ENCODE results near the gene VENTX. TPM values are rescaled to one million over a fixed set of nuclear protein-coding genes. Genes with fewer than 3 reads are reported as not detected.
"Not testable (repeated sequence)": the region's sequence is repeated elsewhere in the genome, so short reads cannot be mapped to it uniquely, and the experiment has no call there.

Gene VENTX
- total RNA-seq, 2 experiments from 2014 or later: not detected

DNA sequence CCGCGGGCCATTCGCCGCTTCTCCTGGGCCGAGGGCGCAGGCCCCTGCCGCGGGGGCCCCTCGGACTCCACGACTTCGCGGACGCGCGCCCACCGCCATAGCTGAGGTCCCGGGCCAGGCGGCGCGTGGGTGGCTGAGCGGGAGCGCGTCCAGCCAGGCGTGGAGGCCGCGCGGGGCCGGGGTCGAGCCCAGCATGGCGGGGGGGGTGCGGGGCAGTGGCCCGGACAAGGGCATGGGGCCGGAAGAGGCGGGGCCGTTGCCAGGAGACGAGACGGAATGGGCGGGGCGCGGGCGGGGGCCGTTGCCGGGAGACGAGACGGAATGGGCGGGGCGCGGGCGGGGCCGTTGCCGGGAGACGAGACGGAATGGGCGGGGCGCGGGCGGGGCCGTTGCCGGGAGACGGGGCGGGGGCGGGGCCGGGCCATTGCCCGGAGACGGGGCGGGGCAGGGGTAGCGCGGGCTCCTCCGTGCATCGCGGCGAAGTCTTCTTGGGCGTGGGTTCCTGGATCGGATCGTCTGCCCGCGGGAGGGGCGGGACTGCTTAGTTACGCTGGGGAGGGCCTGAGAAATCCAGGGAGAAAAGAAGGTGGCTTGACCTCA, 24.2 kb downstream of the VENTX start:
- Mint-ChIP-seq H3K4me1 (peaks cover 82% of the 10 kb centered on the region), H3K27ac (peak overlapping the region; percentile 76)

DNA sequence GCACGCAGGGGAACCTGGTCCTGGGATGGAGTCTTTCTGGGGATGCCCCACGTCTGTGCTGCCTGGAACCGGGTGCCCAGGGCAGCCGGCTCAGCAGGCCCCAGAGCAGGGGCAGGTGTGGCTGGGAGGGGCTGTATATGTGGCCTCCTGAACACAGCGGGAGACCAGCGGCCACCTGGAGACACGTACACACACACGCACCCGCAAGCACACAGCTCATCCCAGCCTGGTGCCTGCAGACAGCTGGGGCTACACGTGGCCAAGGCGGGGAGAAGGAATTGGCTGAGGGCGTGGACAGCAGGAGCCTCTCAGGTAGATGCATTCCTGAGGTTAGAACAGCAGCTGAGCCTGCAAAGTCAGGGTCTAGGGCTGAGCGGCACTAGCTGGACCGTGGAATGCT, 25.0 kb downstream of the VENTX start:
- H3K27ac Mint-ChIP-seq: peak overlapping the region; percentile 76
- CTCF ChIA-PET: interaction anchor here (1.7 to 3.1 kb wide), 2 partner anchors 10 to 12 kb away, joined by 4 to 18 read pairs; partner anchors contain the start of gene ADAM8
- H3K4me1 Mint-ChIP-seq: peaks cover 73% of the 10 kb centered on the region
- POLR2A ChIA-PET: no interaction called here
- H3K36me3 Mint-ChIP-seq (ENCODE audit: low read depth): peaks cover 25% of the 10 kb centered on the region
- H3K27me3 Mint-ChIP-seq: no peaks in the 10 kb centered on the region
- peak overlapping the region; percentile 10 for H3K4me3 Mint-ChIP-seq
- no peak for DNase-seq
- H3K9me3 Mint-ChIP-seq: no peaks in the 10 kb centered on the region

More for the DNA sequence above, 24.2 kb downstream of the VENTX start:
- CTCF ChIA-PET: interaction anchor here (1.0 to 3.1 kb wide), 3 partner anchors 13 to 56 kb away, joined by 3 to 18 read pairs (median 5); partner anchors contain the start of gene ADAM8
- Mint-ChIP-seq H3K4me3 (peak overlapping the region; percentile 75), H3K36me3 (ENCODE audit: low read depth) (peaks cover 25% of the 10 kb centered on the region), H3K9me3 (no peaks in the 10 kb centered on the region), H3K27me3 (no peaks in the 10 kb centered on the region)
- POLR2A ChIA-PET: no interaction called here
- DNase-seq: peak; percentile 86

DNA sequence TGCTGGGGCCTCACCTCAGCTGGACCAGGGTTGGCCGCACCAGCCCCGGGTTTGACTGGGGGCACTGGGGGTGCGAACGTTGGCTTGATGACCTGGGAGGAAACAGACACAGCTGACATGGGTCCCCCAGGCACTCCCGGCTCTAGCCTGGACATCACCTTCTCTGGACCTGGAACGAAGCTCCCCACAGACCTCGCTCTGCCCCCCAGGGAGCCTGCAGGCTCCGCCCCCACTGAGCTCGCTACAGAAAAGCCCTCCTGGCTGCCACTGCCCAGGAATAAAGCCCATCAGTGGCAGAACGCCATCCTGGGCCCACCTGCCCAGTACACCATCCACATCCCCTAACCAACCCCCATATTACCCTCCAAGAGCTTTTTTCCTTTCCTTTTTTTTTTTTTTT, 26.0 kb downstream of the VENTX start:
- peaks cover 65% of the 10 kb centered on the region for H3K4me1 Mint-ChIP-seq
- H3K9me3 Mint-ChIP-seq: no peaks in the 10 kb centered on the region
- H3K4me3 Mint-ChIP-seq: no peak overlapping the region
- CTCF ChIA-PET: interaction anchor here (1.7 to 3.1 kb wide), 2 partner anchors 9 to 11 kb away, joined by 4 to 18 read pairs; partner anchors contain the start of gene ADAM8
- peaks cover 25% of the 10 kb centered on the region for H3K36me3 Mint-ChIP-seq (ENCODE audit: low read depth)
- POLR2A ChIA-PET: no interaction called here
- no peak for DNase-seq
- peak overlapping the region; percentile 85 for H3K27ac Mint-ChIP-seq
- no peaks in the 10 kb centered on the region for H3K27me3 Mint-ChIP-seq

DNA sequence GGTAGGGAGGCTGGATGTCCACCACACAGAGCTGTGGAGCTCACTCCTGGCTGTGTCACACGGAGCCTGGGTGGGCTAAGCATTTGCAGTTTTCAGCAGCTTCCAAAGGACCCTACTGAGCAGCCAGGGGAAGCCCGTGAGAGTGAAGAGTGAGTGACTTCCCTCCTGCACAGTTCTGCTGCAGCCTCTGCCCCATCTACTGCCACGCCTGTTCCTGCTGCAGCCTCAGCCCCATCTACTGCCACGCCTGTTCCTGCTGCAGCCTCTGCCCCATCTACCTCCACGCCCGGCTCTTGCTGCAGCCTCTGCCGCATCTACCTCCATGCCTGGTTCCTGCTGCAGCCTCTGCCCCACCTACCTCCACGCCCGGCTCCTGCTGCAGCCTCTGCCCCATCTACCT, 26.8 kb downstream of the VENTX start:
- peaks cover 58% of the 10 kb centered on the region for H3K4me1 Mint-ChIP-seq
- no peaks in the 10 kb centered on the region for H3K9me3 Mint-ChIP-seq
- peak overlapping the region; percentile 85 for H3K27ac Mint-ChIP-seq
- peak; percentile 70 for DNase-seq
- CTCF ChIA-PET: interaction anchor here (0.6 to 3.1 kb wide), 3 partner anchors 8 to 30 kb away, joined by 3 to 18 read pairs (median 4); partner anchors contain the start of gene ADAM8
- POLR2A ChIA-PET: no interaction called here
- no peaks in the 10 kb centered on the region for H3K27me3 Mint-ChIP-seq
- H3K36me3 Mint-ChIP-seq (ENCODE audit: low read depth): peaks cover 25% of the 10 kb centered on the region
- H3K4me3 Mint-ChIP-seq: peak overlapping the region; percentile 41

DNA sequence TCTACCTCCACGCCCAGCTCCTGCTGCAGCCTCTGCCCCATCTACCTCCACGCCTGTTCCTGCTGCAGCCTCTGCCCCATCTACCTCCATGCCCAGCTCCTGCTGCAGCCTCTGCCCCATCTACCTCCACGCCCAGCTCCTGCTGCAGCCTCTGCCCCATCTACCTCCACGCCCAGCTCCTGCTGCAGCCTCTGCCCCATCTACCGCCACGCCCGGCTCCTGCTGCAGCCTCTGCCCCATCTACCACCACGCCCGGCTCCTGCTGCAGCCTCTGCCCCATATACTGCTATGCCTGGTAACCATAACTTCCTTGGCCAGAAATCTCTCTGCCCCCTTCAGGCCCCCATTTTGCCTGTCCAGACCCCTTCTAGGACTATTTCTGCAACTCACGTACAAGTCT, 27.4 kb downstream of the VENTX start:
- H3K9me3 Mint-ChIP-seq, H3K27me3 Mint-ChIP-seq, DNase-seq, POLR2A ChIA-PET: not testable (repeated sequence)
- CTCF ChIA-PET: interaction anchor here (0.6 to 3.1 kb wide), 2 partner anchors 10 to 29 kb away, joined by 3 to 18 read pairs; partner anchors contain the start of gene ADAM8
- Mint-ChIP-seq H3K36me3 (ENCODE audit: low read depth) (peaks cover 25% of the 10 kb centered on the region), H3K4me1 (peaks cover 52% of the 10 kb centered on the region), H3K27ac (peak overlapping the region; percentile 77), H3K4me3 (peak overlapping the region; percentile 14)

DNA sequence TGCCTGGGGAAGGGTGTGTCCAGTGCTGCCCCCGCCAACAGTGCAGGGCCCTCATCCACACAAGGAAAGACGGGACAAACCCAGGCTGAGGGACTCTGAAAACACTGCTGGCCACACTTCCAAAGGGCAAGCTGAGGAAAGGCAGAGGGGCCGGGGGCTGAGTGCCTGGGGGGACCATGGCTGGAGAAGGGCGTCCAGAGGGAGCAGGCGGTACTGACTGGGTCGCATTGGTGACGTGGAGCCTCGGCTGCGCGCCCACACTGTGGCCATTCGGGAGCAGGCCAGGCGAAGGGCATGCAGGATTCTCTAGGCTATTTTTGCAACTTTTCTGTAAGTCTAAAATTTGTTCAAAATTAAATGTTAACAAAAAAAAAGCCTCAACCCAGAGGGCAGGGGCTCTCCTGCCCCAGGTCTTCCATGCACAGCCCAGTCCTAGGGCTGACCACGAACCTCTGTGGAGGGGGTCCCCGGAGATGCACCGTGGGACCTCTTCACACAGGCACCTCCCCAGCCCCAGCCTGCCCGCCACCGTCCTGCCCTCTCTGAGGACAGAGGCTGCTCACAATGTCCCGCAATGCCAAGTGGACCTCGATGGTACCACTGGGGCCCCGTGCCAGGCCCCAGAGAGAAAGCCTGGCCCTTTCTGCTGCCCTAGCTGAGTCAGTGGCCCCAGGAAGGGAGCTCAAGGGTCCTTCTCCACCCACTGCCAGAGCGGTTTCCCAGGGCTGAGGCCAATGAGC, 28.6 kb downstream of the VENTX start:
- ChIA-PET CTCF (interaction anchor here (0.6 to 2.0 kb wide), 4 partner anchors 9 to 81 kb away, joined by 3 to 6 read pairs (median 4); partner anchors contain the start of gene PRAP1), POLR2A (no interaction called here)
- no peaks in the 10 kb centered on the region for H3K27me3 Mint-ChIP-seq
- peaks cover 28% of the 10 kb centered on the region for H3K36me3 Mint-ChIP-seq (ENCODE audit: low read depth)
- peak overlapping the region; percentile 10 for H3K4me3 Mint-ChIP-seq
- peaks cover 41% of the 10 kb centered on the region for H3K4me1 Mint-ChIP-seq
- peak overlapping the region; percentile 66 for H3K27ac Mint-ChIP-seq
- no peak for DNase-seq
- H3K9me3 Mint-ChIP-seq: no peaks in the 10 kb centered on the region

DNA sequence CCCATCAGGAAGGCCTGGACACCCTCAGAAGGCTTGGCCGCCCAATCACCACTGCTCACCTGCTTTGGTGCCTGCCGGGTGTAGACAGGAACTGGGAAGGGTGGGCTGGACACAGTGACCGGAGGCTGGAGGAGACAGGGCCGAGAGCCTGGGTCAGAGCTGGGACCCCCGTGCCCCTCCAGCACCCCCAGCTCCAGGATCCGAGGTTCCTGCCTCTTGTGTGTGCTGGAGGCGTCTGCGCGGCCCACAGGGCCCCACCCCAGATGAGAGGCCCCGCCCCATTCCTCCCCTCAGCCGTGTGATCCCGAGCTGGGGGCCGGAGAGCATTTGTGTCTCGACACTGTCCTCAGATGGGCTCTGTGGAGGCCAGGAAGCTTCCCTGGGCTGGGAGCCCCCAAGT, 29.6 kb downstream of the VENTX start:
- Mint-ChIP-seq H3K27ac (no peak overlapping the region), H3K27me3 (no peaks in the 10 kb centered on the region), H3K36me3 (ENCODE audit: low read depth) (peaks cover 28% of the 10 kb centered on the region), H3K4me3 (no peak overlapping the region), H3K9me3 (no peaks in the 10 kb centered on the region), H3K4me1 (peaks cover 38% of the 10 kb centered on the region)
- ChIA-PET POLR2A (no interaction called here), CTCF (interaction anchor here (1.1 to 2.0 kb wide), 2 partner anchors 8 to 56 kb away, joined by 3 to 6 read pairs; no protein-coding TSS in a partner anchor)
- DNase-seq: no peak

DNA sequence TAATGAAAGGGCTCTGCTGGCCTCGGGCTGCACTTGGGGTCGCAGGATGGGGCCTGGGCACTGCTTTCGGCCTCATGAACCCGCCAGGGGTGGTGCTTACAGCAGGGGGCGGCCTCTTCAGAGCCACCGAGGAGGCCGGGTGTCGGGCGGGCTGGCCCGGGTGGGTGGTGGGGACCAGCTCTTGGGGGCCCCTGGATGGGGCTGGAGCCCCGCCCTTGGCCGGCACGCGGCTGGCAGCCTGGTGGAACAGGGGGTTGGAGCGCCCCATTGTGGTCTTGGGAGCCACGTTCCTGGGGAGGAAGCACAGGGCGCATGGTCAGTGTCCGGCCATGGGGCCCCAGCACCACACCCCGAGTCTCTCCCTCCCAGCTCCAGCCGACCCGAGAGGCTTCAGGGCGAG, 30.2 kb downstream of the VENTX start:
- CTCF ChIA-PET: interaction anchor here (2.0 kb wide), 1 partner anchor 8 kb away, joined by 6 read pairs; no protein-coding TSS in a partner anchor
- POLR2A ChIA-PET: no interaction called here
- no peak for DNase-seq
- H3K4me1 Mint-ChIP-seq: peaks cover 34% of the 10 kb centered on the region
- H3K27ac Mint-ChIP-seq: no peak overlapping the region
- peaks cover 30% of the 10 kb centered on the region for H3K36me3 Mint-ChIP-seq (ENCODE audit: low read depth)
- H3K4me3 Mint-ChIP-seq: no peak overlapping the region
- no peaks in the 10 kb centered on the region for H3K27me3 Mint-ChIP-seq
- no peaks in the 10 kb centered on the region for H3K9me3 Mint-ChIP-seq

DNA sequence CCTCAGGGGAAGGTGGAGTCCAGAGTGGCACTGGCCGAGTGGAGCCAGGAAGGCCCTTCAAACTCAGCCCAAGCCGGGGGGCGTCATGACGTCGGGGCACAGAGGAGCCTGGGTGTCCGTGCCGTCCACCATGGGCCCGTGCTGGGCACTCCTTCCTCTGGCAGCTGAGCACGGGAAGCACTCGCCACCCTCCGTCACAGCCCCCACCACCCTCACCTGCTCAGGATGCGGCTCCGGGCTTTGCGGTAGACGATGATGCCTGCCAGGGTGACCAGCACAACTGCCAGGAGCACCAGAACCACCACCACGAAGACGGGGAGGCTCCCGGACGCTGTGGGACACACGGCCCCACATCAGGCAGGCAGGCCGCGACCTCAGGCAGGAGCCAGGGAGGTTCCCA, 30.9 kb downstream of the VENTX start:
- ChIA-PET CTCF (interaction anchor here (1.3 kb wide), 1 partner anchor 14 kb away, joined by 3 read pairs; no protein-coding TSS in a partner anchor), POLR2A (no interaction called here)
- no peak overlapping the region for H3K27ac Mint-ChIP-seq
- H3K36me3 Mint-ChIP-seq (ENCODE audit: low read depth): peaks cover 27% of the 10 kb centered on the region
- DNase-seq: no peak
- peaks cover 27% of the 10 kb centered on the region for H3K4me1 Mint-ChIP-seq
- no peaks in the 10 kb centered on the region for H3K9me3 Mint-ChIP-seq
- no peak overlapping the region for H3K4me3 Mint-ChIP-seq
- no peaks in the 10 kb centered on the region for H3K27me3 Mint-ChIP-seq

DNA sequence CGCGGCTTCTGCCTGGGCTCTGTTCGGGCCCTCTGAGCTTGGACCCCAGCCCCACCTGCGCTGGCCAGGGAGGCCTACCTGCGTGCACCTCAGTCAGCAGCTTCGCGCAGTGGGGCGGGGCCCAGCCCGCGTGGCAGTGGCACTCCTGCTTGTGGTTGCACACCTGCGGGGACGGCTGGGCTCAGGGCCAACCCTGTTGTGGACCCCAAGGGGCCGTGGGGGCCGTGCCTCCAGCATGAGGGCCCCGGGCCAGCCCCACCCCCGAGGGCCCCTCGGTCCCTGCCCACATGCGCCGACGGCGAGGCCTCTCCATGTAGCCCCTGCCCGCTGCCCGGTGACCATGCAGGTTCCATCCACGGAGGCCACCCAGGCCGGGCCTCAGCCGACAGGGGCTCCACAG, 31.7 kb downstream of the VENTX start:
- peaks cover 18% of the 10 kb centered on the region for H3K4me1 Mint-ChIP-seq
- H3K9me3 Mint-ChIP-seq: no peaks in the 10 kb centered on the region
- no peak overlapping the region for H3K4me3 Mint-ChIP-seq
- ChIA-PET CTCF (interaction anchor here (1.3 kb wide), 1 partner anchor 13 kb away, joined by 3 read pairs; no protein-coding TSS in a partner anchor), POLR2A (no interaction called here)
- DNase-seq: no peak
- no peak overlapping the region for H3K27ac Mint-ChIP-seq
- peaks cover 20% of the 10 kb centered on the region for H3K36me3 Mint-ChIP-seq (ENCODE audit: low read depth)
- H3K27me3 Mint-ChIP-seq: no peaks in the 10 kb centered on the region

DNA sequence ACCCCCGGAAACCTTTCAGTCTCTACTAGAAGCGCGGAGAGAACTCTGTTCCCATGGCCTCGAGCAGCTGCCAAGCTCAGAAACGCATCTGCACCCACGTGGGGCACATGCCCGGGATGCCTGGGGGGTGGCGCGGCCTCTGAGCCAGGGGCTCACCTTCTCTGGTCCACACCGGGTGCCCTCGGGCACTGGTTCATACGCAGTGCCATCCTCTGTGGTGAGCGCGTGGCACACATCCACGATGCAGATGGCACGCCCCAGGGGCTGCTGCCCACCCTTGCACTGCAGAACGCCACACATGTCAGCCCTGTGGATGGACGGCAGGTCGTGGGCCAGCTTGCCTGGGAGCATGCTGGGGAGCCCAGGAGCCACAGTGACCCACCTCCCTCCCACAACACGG, 32.5 kb downstream of the VENTX start:
- peaks cover 16% of the 10 kb centered on the region for H3K4me1 Mint-ChIP-seq
- H3K36me3 Mint-ChIP-seq (ENCODE audit: low read depth): peaks cover 16% of the 10 kb centered on the region
- no peaks in the 10 kb centered on the region for H3K9me3 Mint-ChIP-seq
- DNase-seq: no peak
- no peak overlapping the region for H3K27ac Mint-ChIP-seq
- ChIA-PET CTCF (interaction anchor here (0.9 kb wide), 1 partner anchor 9 kb away, joined by 3 read pairs; no protein-coding TSS in a partner anchor), POLR2A (no interaction called here)
- no peaks in the 10 kb centered on the region for H3K27me3 Mint-ChIP-seq
- H3K4me3 Mint-ChIP-seq: no peak overlapping the region

DNA sequence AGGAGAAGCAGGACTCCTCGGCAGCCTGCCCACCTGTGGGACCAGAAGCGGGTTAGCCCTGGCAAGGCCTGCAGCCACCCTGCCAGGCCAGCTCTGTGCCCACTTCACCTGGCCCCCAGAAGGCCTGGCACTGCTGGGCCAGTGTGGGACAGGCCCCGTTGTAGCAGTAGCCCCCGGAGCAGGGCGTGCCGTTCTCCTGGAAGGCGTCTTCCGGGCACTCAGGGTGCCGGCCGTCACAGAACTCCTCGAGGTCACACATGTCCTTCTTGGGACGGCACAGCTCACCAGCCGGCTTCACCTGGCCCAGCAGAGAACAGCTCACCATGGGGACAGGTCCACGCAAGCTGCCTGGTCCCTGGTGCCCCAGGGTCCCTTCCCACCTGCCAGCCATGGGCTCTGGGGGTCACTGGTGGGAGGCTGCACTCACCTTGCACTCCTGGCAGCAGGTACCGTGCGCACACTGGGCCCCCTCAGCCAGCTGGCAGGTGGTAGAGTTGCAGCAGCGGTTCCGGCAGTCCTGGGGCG, 33.2 kb downstream of the VENTX start:
- peaks cover 12% of the 10 kb centered on the region for H3K36me3 Mint-ChIP-seq (ENCODE audit: low read depth)
- H3K4me3 Mint-ChIP-seq: no peak overlapping the region
- peaks cover 10% of the 10 kb centered on the region for H3K4me1 Mint-ChIP-seq
- CTCF ChIA-PET: interaction anchor here (0.9 kb wide), 1 partner anchor 9 kb away, joined by 3 read pairs; no protein-coding TSS in a partner anchor
- H3K27me3 Mint-ChIP-seq: no peaks in the 10 kb centered on the region
- no peak for DNase-seq
- POLR2A ChIA-PET: no interaction called here
- H3K27ac Mint-ChIP-seq: no peak overlapping the region
- H3K9me3 Mint-ChIP-seq: no peaks in the 10 kb centered on the region
